ENCODE results near the gene HIP1.
"Not testable (repeated sequence)": the region's sequence is repeated elsewhere in the genome, so short reads cannot be mapped to it uniquely, and the experiment has no call there.

The HIP1 gene

GRCh38 chr7:75712517-75713361, 26.0 kb downstream of the HIP1 start:
- no peak for DNase-seq

GRCh38 chr7:75711656-75712514, 26.9 kb downstream of the HIP1 start:
- no peak for DNase-seq

DNA sequence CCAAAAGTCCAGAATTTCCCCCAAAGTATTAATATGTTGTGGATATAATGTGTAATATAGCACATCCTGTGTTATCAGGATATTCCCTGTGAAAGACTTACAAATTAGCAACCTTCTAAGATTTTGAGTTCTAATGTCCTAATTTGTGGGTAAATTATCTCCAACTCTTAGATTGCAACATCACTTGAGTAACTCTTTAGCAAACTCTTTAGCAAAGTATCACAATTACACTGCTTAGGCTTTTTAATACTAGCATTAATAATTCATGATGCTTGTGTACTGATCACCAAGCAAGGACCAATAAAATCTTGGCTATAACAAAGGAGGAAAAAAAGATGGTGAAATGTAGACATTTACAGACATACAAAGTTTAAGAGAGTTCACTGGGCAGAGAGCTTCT, 27.7 kb downstream of the HIP1 start:
- no peak for DNase-seq

- DNase-seq = no peak
These were observed 33.8 kb downstream of the HIP1 start for GRCh38 chr7:75704928-75705327.

DNA sequence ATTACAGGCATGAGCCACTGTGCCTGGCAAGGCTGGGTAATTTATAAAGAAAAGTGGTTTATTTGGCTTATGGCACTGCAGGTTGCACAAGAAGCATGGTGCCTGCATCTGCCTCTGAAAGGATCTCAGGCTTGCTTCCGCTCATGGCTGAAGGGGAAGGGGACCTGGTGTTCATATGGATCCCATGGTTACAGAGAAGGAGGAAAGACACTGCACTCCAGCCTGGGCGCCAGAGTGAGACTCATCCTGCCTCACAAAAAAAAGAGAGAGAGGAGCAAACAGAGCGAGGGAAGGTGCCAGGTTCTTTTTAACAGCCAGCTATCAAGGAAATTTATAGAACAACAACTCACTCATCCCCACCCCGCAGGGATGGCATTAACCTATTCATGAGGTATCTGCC, 36.2 kb downstream of the HIP1 start:
- no peak for DNase-seq

- no peak for DNase-seq
These were observed 38.7 kb downstream of the HIP1 start for GRCh38 chr7:75699993-75700392.

DNA sequence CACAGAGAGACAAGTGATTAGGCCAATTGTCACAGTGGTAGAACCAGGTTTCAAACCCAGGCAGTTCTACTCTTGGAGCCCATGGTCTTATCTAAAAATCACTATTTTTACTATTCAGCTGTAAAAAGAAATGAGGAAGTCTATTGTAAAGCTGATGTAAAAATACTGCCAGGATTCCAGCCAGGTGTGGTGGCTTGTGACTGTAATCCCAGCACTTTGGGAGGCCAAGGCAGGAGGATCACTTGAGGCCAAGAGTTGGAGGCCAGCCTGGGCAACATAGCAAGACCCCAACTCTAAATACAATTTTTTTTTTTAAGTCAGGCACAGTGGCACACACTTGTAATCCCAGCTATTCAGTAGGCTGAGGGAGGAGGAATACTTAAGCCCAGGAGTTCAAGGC, 40.4 kb downstream of the HIP1 start:
- DNase-seq = no peak

GRCh38 chr7:75696263-75697037, 42.3 kb downstream of the HIP1 start:
- DNase-seq = no peak

DNA sequence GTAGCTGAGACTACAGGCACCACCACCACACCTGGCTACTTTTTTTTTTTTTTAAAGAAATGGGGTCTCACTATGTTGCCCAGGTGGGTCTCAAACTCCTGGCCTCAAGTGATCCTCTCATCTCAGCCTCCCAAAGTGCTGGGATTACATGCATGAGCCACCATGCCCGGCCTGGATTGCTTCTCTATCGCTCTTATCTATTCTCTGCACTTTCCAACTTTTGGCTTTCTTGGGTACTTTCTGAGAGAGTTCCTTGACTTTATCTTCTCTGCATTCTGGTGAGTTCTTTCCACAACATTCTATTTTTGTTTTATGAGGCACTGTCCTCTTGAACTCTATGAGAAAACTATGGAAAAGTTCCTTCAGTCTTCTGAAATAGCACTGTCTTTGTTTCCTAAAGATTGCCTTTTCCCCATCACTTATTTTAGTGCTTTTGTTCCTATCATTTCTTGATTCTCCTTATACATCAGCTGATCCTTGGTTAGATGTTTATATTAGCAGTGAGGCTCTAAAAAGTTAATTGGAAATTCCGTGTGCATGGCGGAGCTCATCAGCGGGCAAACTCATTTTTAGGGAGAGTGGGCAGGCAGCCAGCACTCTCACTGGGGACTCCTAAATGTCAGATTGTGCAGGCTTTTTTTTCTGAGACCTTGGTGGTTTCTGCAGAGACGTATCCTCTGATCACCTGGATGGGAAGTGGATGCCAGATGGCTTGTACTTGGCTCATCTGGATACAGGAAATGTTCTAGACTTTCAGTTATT, 43.9 kb downstream of the HIP1 start:
- no peak for DNase-seq

- DNase-seq = not testable (repeated sequence)
These were observed 45.1 kb downstream of the HIP1 start for GRCh38 chr7:75693668-75694067.

- DNase-seq = no peak
These were observed 46.8 kb downstream of the HIP1 start for GRCh38 chr7:75691793-75692543.

GRCh38 chr7:75690121-75690523, 48.6 kb downstream of the HIP1 start:
- DNase-seq = no peak

- DNase-seq = no peak
These were observed 49.3 kb downstream of the HIP1 start for GRCh38 chr7:75689246-75690099.

- DNase-seq = no peak
These were observed 50.3 kb downstream of the HIP1 start for GRCh38 chr7:75688200-75689136.

DNA sequence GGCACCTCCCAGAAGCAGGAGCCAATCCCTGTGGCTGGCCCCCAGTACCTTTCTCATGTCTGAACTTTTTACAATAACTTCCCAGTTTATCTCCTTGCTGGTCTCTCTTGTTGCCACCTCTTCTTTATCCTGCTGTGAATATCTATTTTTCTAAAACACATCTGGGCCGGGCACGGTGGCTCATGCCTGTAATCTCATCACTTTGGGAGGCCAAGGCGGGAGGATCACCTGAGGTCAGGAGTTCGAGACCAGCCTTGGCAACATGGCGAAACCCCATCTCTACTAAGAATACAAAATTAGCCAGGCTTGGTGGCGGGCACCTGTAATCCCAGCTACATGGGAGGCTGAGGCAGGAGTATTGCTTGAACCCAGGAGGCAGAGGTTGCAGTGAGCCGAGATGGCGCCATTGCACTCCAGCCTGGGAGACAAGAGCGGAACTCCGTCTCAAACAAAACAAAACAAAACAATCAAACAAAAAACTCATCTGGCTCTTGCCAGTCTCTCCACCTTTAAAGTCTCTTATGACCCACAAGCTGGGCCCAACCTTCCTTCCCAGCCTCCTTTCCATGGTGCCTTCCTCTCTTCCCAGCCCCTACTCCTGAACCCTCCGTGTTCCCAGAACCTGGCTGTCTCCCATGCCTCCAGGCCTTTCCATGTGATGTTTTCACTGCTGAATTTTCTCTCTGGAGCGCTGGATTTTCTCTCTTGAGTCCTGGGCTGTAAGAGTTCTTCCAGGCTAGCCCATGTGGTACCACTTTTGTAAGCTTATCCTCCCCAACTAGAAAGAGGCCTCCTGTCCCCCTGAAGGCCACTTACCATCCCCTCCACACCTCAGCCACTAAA, 51.3 kb downstream of the HIP1 start:
- DNase-seq = no peak

DNA sequence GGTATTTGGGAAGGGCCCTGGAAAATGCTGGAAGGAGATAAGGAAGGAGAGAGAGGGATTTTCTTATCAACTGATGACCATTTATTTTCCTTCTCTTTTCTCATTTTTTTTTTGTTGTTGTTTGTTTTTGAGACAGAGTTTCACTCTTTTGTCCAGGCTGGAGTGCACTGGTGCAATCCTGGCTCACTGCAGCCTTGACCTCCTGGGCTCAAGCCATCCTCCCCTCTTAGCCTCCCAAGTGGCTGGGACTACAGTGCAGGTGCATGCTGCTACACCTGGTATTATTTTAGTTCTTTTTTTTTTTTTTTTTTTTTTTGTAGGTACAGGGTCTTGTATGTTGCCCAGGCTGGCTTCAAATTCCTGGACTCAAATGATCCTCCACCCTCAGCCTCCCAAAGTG, 52.2 kb downstream of the HIP1 start:
- no peak for DNase-seq

GRCh38 chr7:75682052-75682451, 56.7 kb downstream of the HIP1 start:
- not testable (repeated sequence) for DNase-seq

- DNase-seq = no peak
These were observed 59.7 kb downstream of the HIP1 start for GRCh38 chr7:75679060-75679459.

GRCh38 chr7:75669579-75669978, 69.2 kb downstream of the HIP1 start:
- DNase-seq = no peak
